DND-41 (cell line): ENCODE measurements around the gene RIOX2.
"Not testable (repeated sequence)": the region's sequence is repeated elsewhere in the genome, so short reads cannot be mapped to it uniquely, and the experiment has no call there.

ENCODE experiments used
- ATAC-seq: fragments of 200-7000 bp; cut with Tn5 transposase; 3 replicates; pipeline ENCODE4 v1.9.1; 2021; ENCODE audit warnings: low read depth; ENCODE audit not compliant: insufficient read depth
- DNase-seq: peaks from one replicate; pipeline ENCODE4 v3.0.0-alpha.2; 2020
- H2AFZ ChIP-seq: 2 replicates; pipeline ENCODE4 v1.6.0; 2012; ENCODE audit warnings: low read depth, low read length
- H3K27ac ChIP-seq: 2 replicates; pipeline ENCODE4 v1.5.1; 2012; ENCODE audit warnings: low read length, inconsistent platforms
- H3K27me3 ChIP-seq: fragments of 200-600 bp; sonication (generic); 2 replicates; pipeline ENCODE4 v1.6.0; 2012; ENCODE audit warnings: low read length, mild to moderate bottlenecking, inconsistent platforms; ENCODE audit not compliant: insufficient read depth, poor library complexity
- H3K36me3 ChIP-seq: 2 replicates; pipeline ENCODE4 v1.5.1; 2012; ENCODE audit warnings: low read length, inconsistent platforms; ENCODE audit not compliant: insufficient read depth
- H3K4me1 ChIP-seq: 2 replicates; pipeline ENCODE4 v1.5.1; 2012; ENCODE audit warnings: mild to moderate bottlenecking, low read length; ENCODE audit not compliant: insufficient read depth
- H3K4me2 ChIP-seq: 2 replicates; pipeline ENCODE4 v1.6.0; 2012; ENCODE audit warnings: mild to moderate bottlenecking, moderate library complexity, low read length, inconsistent platforms; ENCODE audit not compliant: insufficient read depth
- H3K4me3 ChIP-seq, 2 experiments: fragments of 200-600 bp in 1 of 2; shearing (Covaris generic) in 1 of 2; 2 replicates each; pipeline ENCODE4 v1.5.1; 2012 to 2016; ENCODE audit warnings: inconsistent platforms in 2 of 2, low read length in 2 of 2, mild to moderate bottlenecking in 2 of 2, low read depth in 1 of 2, moderate library complexity in 1 of 2
- H3K79me2 ChIP-seq: 2 replicates; pipeline ENCODE4 v1.6.0; 2012; ENCODE audit warnings: low read length, inconsistent platforms; ENCODE audit not compliant: insufficient read depth
- H3K9ac ChIP-seq: 2 replicates; pipeline ENCODE4 v1.6.0; 2012; ENCODE audit warnings: low read depth, mild to moderate bottlenecking, inconsistent platforms, low read length, moderate library complexity
- H3K9me3 ChIP-seq: 2 replicates; pipeline ENCODE4 v1.5.1; 2012; ENCODE audit warnings: low read length, moderate library complexity, mild to moderate bottlenecking, inconsistent platforms; ENCODE audit not compliant: insufficient read depth, severe bottlenecking
- H4K20me1 ChIP-seq: 2 replicates; pipeline ENCODE4 v1.6.0; 2012; ENCODE audit warnings: low read length; ENCODE audit not compliant: insufficient read depth
- CTCF ChIP-seq: IDR thresholded peaks from 2 replicates; pipeline ENCODE4 v1.5.1; 2012; ENCODE audit warnings: borderline replicate concordance, low read length, moderate library complexity, mild to moderate bottlenecking; ENCODE audit not compliant: poor library complexity, severe bottlenecking; ENCODE audit errors: extremely low read depth
- EZH2 ChIP-seq: IDR thresholded peaks from 3 replicates; pipeline ENCODE4 v1.6.1; 2012; ENCODE audit warnings: borderline replicate concordance, low read depth, mild to moderate bottlenecking, moderate library complexity, low read length, inconsistent platforms; ENCODE audit not compliant: severe bottlenecking

The RIOX2 gene

GRCh38 chr3:97909830-97910229 lies 62.4 kb downstream of the RIOX2 start:
- Histone ChIP-seq H3K4me2 (peak overlapping the region; percentile 31; the same call in 1 of the 2 replicates), H3K4me1 (peaks cover 26% of the 10 kb centered on the region), H3K36me3 (peaks cover 14% of the 10 kb centered on the region; the same call in 1 of the 2 replicates)
- not testable (repeated sequence) for H4K20me1 ChIP-seq, ATAC-seq, H2AFZ ChIP-seq, H3K9ac ChIP-seq, H3K79me2 ChIP-seq, H3K4me3 ChIP-seq, H3K9me3 ChIP-seq, H3K27ac ChIP-seq, H3K27me3 ChIP-seq
- peak; percentile 27 for DNase-seq

- Histone ChIP-seq H4K20me1 (no peaks in the 10 kb centered on the region), H3K27me3 (no peaks in the 10 kb centered on the region), H3K27ac (no peak overlapping the region), H3K4me2 (no peak overlapping the region), H3K9ac (no peak overlapping the region), H2AFZ (no peak overlapping the region), H3K36me3 (no peaks in the 10 kb centered on the region; the same call in 1 of the 2 replicates), H3K9me3 (no peaks in the 10 kb centered on the region), H3K4me3 (no peak overlapping the region), H3K4me1 (no peaks in the 10 kb centered on the region), H3K79me2 (no peaks in the 10 kb centered on the region)
- TF ChIP-seq EZH2 (no peak), CTCF (no peak)
- no peak for ATAC-seq
- no peak for DNase-seq
Measured at GRCh38 chr3:97901313-97902248, 70.7 kb downstream of the RIOX2 start.

- H3K27me3 ChIP-seq: no peaks in the 10 kb centered on the region
- no peak overlapping the region for H3K4me2 ChIP-seq
- DNase-seq (no peak), ATAC-seq (no peak)
- no peak overlapping the region for H3K27ac ChIP-seq
- no peak overlapping the region for H3K9ac ChIP-seq
- H3K36me3 ChIP-seq: no peaks in the 10 kb centered on the region; the same call in 1 of the 2 replicates
- no peaks in the 10 kb centered on the region for H3K4me1 ChIP-seq
- H3K9me3 ChIP-seq: no peaks in the 10 kb centered on the region
- H3K79me2 ChIP-seq: no peaks in the 10 kb centered on the region
- no peak overlapping the region for H2AFZ ChIP-seq
- H4K20me1 ChIP-seq: no peaks in the 10 kb centered on the region
- TF ChIP-seq EZH2 (no peak), CTCF (no peak)
- H3K4me3 ChIP-seq: no peak overlapping the region
Measured at GRCh38 chr3:97899331-97899730, 72.9 kb downstream of the RIOX2 start.

- Histone ChIP-seq H3K9ac (no peak overlapping the region), H4K20me1 (no peaks in the 10 kb centered on the region), H3K79me2 (no peaks in the 10 kb centered on the region), H3K36me3 (no peaks in the 10 kb centered on the region; the same call in 1 of the 2 replicates), H3K4me3 (no peak overlapping the region), H2AFZ (no peak overlapping the region), H3K9me3 (no peaks in the 10 kb centered on the region), H3K27ac (no peak overlapping the region), H3K4me2 (no peak overlapping the region), H3K4me1 (no peaks in the 10 kb centered on the region), H3K27me3 (no peaks in the 10 kb centered on the region)
- TF ChIP-seq CTCF: peak; percentile 4
- no peak for TF ChIP-seq EZH2
- ATAC-seq (no peak), DNase-seq (no peak)
Measured at GRCh38 chr3:97896547-97896946, 75.7 kb downstream of the RIOX2 start.
